ENCODE measurements around the gene C21orf91.
A peak's percentile ranks its signal among the peaks of the same experiment; 100 is the strongest.

Gene C21orf91

DNA sequence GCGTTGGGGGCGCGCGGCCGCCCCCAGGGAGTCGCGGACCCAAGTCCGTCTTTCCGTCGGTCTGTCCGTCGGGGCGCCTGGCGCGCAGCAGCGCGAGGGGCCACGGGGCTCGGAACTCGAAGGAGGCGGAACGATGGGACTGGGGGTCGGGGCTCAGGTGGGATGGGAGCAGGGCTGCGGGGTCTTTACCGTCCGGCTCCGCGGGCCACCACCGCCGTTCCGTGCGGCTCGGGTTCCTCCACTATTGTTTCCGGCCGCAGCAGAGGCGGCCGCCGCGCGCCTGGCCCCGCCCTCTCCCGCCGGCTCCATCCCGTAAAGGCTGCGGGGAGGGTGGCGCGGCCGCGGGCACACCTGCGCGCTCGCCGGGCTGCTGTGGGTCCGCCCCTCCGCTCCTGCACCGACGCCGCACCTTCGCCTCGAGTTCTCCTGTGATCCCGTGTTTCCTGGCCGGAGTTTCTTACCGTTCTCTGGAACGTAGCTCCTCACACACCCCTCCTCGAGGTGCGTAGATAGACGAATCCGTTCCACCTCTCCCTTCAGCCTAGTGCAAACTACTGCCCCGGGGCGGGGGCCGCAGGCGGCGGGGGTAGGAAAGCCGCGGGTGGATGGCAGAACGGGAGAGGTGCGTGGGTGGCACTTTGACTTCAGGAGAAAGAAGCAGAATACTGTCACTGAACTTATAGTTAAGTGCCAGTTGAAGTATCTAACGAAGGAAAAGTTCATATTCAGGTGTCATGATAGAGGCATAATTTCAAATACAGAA is at the start of gene C21orf91:
TSS of gene C21orf91 (minus strand) at position 243 of the 763 bp plus-strand sequence. CDS start 1,038 bp downstream, outside the sequence.
- peak; percentile 90 for DNase-seq

DNA sequence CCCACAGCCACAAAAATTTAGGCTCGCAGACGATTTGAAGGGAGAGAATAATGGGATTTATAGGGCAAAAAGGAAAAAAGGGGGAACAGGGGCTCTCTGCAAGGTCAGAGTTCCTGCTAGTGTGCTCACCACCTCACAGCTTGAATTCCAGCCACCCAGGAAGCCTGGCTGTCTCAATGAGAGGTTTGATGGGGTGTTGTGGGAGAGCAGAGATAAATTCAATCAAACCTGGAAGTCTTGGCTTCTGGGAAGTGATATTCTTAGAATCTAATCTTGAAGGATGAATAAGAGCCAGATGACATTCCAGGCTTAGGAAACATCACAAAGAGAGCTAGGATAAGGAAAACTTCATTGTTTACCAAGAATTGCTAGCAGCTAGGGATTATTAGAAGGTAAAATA is 47.4 kb upstream of the C21orf91 start:
- no peak for DNase-seq

DNA sequence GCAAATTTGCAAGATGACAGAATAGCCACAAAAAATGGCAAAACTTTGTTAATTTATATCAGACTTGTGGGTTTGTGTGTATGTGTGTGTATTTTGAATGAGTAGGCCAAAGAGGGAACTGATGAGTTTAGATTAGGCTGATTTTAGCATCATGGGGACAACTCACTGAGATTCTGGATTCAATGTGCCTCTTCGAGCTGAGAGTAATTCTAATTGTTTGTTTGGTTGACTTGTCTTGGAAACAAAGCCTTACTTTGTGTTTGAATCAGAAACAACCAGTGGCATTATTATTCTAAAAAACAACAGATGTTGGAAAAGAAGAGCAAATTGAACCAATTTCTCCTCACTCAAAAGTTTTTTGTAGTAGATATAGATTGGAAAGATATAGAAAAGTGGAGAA is 40.5 kb upstream of the C21orf91 start:
- DNase-seq: no peak

DNA sequence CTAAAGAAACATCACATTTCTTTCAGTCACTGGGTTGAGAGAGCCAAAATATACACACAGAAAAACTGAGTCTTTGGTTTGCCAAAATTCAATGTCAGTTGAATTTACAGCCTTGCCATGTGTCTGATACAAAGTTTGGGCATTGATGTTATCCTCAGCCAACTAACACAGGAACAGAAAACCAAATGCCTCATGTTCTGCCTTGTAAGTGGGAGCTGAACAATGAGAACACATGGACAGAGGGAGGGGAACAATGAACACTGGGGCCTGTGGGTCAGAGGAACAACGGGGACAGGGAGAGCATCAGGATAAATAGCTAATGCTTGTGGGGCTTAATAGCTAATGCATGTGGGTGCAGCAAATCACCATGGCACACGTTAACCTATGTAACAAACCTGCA is 39.6 kb upstream of the C21orf91 start:
- no peak for DNase-seq

DNA sequence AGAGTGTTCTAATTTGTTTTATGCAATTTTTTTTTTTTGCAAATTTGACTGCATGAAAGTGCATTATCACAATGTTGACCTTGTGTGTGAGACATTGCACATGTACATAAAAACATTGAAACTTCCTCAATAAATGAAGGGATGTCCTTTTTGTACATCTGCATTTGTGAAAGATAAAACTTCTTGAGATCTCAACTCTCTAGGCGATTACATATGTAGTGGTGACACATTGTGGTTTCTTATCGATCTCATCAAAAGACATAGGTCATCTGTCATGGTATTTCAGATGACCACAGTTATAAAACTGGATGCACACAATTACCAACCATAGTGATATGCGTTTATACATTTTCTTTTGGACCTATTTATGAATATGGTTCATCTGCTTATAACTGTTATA is 35.6 kb upstream of the C21orf91 start:
- DNase-seq: no peak

DNA sequence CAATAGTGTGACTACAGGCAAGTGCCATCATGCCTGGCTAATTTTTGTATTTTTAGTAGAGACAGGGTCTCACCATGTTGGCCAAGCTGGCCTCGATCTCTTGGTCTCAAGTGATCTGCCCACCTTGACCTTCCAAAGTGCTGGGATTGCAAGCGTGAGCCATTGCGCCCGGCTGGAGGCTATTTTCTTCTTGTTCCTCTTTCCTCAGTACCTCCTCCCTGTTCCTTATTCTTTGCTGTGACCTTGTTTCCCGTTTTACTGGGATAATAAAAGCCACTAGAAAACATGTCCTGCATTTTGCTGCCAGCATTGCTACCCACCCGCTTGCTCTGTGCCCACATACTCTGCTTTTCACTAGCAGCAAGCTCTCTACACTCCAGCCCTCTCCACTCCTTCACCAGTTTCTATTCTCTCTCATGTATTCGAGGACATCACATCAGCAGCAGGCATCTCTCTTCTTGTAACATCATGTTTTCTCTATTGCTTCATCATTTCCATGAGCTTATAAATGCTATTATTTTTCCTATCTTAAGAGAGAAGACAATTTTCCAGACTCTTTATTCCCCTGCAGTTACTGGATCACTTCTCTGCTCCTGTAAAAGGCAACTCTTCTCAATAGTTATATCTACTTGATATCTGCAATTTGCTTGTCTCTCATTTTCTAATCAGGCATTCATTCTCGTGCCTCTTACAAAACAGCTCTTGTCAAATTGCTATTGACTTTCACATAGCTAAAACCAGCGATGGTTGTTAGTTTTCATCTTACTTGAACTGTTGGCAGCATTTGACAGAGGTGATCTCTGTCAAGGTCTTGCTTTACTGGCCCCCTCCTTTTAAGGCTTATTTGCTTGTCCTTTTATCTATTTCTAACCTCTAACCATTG is 34.5 kb upstream of the C21orf91 start:
- DNase-seq: no peak

DNA sequence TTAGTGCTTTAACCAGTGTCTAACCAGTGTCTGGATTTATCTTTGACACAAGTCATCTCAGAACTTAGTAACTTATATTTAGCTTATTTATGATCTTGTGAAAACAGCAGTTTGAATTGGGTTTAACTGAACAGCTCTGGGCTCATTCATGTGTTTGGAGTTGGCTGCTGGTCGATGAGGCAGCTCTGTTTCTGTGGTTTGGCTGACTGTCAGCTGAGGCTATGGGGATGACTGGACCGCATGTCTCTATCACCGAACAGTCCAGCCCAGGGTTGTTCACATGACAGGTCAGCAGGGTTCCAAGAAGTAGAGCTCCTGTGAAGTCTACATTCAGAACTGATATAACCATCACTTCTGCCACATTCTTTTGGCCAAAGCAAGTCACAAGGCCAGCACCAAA is 29.1 kb upstream of the C21orf91 start:
- DNase-seq: no peak

DNA sequence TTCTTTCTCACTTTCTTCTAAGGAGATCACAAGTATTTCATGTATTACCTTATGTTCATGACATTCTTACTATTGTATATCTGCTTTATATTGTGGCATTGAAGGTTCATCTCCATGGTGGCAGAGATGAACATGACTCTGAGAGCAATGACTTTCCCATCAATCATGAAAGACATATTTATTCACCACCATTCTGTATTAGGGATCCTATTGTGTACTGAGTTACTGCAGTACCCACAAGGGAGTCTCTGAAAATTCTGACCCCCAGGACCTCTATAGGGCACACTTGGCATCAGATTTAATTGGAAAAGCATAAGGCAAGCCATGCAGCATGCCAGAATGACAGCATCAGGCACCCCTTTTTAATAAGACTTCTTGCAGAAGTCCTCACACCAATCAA is 21.9 kb upstream of the C21orf91 start:
- no peak for DNase-seq

DNA sequence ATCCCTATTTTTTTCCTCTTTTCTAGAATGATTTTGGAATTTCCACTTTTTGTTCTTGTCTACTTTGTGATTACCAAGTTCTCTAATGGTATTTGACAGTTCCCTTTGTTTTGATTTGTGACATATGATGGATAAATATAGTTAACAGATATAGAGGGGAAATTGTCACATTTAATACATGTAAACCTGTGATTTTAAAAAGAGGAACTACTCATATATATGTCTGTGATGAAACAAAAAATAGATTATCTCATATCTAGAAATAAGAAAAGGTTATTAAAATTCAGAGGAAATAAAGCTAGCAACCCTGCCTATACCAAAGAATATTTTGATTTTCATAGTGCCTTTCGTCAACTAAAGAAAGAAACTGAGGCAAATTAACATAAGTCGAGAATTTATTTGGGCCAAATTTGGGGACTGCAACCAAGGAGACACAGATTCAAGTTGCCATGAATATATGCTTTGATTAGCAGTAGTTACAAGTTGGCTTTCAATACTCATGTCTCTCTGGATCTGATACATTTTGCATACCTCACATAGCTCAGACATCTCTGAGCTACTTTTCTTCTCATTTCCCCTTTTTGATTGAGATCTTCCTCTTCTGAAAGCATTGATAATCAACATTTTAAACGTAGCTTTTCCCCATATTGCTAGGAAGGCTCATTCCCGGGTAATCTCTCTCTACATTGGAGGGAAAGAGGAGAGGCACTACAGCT is 15.6 kb upstream of the C21orf91 start:
- no peak for DNase-seq

DNA sequence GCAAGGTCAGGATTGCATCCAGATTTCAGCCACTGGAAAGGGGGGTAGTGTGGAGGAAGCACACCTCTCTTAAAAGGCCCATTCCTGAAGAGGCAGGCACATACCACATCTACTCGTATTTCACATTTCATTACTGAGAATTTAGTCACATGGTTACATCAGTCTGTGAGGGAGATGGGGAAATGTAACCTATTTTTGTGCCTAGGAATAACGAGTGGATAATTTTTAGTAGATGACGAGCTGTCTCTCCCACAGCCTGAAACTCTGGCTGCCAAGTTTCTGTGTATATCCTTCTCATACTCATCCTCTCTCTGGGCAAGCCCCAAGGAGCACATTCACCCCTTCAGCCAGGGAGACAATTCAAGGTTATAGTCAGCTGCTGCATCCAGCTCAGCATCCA is 10.3 kb upstream of the C21orf91 start:
- no peak for DNase-seq

DNA sequence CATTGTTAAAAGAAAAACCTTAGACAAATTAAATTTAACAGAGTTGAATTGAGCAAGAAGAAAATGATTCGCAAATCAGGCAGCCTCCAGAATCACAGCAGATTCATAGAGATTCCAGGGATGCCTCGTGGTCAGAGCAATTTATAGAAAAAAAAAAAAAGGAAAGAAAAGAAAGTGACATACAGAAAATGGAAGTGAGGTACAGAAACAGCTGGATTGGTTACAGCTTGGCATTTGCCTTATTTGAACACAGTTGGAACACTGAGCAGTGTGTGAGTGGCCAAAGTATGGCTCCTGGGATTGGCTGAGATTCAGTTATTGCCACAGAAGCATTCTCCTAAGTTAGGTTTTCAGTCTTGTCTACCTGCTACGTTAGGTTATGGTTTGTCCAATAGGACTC is 9.1 kb upstream of the C21orf91 start:
- no peak for DNase-seq

DNA sequence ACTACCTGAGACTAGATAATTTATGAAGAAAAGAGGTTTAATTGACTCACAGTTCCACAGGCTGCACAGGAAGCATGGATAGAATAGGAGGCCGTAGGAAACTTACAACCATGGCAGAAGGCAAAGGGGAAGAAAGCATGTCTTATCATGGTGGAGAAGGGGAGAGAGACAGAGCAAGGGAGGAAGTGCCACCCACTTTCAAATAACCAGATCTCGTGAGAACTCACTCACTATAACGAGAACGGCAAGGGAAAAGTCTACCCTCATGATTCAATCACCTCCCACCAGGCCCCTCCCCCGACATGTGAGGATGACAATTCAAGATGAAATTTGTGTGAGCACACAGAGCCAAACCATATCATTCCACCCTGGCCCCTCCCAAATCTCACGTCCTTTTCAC is 4.7 kb upstream of the C21orf91 start:
- no peak for DNase-seq

DNA sequence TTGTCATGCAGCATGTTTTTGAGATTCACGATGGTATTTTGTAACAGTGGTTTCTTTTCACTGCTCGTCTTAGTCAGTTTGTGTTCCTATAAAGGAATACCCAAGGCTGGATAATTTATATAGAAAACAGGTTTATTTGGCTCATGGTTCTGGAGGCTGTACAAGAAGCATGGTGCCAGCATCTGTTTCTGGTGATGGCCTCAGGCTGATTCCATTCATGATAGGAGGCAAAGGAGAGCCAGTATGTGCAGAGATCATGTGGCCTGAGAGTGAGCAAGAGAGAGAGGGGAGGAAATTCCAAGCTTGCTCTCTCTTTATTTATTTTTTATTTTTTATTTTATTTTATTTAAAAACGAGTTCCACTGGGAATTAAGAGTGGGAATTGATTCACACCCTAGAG is 2.0 kb upstream of the C21orf91 start:
- DNase-seq: no peak

DNA sequence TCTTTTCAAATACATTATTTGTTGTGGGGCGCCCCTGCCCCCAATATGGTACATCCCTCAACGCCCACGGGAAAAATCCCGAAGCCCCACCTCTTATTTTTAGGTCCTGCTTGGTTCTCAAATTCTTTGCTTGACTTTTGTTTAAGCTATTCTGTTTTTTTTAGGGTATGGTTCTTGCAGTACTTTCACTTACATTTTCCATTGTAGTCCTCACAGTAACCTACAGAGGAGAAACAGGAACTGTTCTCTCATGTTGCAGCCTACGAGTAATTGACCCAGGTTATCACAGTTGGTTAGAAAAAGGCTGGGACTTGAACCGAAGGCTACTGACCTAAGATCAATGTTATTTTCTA is 697 bp upstream of the C21orf91 start:
- DNase-seq: no peak

DNA sequence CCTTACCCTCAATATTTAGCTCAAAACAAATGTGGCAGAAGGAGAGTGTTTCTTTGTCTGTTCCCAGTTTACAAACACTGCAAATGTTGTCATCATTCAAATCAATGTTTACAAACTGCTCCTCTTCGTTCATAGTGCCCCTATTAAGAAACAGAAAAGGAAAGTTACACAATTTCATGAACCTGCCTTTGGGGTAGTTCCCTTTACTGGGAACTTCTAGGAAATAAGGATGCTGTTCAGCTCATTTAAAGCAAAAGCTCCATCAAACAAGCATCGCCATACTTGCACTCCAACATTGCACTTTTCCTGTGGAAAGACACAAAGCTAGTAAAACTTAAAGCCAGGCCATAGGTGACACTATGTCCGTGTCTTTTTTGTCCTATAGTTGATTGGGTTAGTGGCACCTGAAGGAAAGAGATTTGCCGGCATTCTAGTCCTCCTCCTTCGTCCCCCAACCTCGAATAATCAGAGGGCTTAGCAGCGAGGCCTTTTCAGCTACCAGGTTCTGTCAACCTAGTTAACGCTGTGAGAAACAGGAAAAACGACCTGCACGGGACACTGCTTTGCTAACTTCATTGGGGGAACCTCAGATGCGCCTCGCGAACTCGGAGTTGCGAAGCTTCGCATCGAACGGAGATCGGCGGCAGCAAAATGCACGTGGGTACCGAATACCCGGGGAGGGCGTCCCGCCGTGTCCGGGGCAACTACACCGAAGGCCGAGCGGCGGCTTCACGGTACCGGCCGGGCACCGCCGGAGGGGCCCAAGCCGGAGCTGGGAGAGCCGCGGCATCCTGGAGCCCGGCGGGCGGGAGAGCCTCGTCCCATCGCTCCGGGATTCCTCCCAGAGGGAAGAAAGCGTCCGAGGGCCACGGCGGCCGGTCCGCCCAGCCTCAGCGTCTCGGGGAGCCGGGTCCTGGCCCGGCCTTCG is 706 bp downstream of the C21orf91 start:
- peak; percentile 58 for DNase-seq

DNA sequence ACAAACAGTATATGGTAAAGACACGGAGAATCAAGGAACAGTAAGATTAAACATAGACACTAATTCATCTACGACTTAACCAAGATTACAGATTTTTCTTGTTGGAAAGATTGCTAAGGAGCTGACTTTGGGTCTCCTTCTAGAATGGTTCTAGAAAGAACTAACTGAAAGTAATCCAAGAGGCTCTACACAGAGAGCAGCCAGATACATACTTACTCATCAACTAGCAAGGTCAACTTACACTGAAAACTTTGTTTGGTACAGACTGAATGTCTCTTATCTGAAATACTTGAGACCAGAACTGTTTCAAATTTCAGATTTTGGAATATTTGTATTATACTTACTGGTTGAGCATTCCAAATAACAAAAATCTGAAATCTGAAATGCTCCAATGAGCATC is 5.8 kb downstream of the C21orf91 start:
- no peak for DNase-seq

DNA sequence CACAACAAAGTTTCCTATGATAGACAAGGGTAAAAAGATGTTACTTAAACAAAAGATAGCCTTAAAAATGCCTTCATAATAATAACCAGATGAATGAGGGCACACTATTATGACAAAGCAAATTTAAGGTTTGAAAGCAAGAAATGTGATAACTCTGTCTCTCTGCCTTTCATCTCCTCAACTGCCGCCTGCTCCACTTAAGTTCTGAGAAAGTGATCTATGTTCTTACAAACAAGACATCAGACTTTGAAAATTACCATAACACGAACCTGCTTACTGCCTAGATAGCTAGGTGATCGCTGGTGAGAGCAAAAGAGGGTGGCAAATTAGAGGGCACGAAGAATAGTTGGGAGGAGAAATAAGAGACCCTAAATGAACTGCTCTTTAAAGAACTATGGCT is 13.2 kb downstream of the C21orf91 start:
- no peak for DNase-seq

DNA sequence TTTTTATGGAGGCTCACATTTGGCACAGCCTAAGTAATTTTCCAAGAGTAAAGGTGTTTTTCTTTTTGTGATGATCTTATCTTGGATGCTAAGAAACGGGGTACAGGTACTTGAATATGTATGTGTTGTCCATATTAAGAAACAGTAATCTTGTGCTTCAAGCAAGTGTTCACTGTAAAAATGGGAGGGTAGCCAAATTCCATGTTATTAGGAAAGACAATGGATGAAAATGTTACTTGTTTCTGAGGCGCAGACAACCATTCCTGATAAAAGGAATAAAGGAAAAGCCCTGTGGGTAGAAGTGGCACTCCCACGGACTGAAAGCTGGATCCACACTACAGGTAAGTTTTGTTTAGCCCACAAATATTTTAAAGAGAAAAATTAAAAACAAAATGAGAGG is 15.6 kb downstream of the C21orf91 start:
- DNase-seq: no peak

DNA sequence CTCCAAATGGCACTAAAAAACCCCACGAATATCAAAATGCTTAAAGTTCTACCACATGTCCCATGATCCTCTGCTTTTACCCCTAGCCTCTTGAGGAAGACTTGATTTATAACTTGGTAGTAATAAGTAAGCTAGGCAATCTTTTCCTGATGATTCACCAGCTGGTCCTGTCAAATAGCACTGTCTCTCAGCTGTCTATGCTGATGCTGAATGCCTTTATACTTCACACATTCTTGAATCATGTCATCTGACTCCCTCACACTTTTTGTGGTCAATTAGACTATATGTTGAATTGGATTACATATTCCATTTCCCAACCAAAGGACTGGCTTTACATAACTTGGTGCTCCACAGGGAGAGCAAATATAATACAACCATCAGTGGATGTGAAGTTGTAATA is 16.6 kb downstream of the C21orf91 start:
- no peak for DNase-seq

DNA sequence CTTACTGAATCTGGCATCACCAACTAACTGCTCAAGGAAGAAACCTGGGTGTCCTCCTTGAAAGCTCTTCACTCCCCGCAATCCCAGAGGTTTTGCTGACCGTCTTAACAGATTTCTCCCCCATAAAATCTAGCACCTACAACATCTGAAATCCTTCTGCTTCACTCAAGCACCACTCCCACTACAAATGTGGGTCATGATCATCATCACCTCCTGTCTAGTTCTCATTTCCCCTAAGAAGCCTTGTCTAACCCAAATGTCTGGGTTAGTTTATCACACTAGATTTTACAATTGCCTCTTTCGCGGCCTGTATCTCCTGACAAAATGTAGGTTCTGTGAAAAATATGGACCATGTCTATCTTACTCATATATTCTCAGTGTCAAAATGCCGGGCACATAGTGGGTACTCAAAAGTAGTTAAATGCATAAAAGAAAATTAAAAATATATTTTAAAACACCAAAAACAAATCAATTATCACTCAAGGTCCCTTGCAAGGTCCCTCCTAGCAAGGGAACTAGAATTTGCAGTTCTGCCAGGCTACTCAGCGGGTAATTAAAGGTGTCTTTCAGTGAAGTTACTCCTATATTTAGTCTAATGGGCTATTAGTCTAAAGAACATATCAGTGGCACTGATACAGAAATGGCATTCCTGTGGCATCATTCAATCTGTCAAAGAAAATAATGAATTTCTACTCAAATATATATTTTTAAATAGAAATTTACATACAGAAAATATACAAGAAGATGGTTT is 19.6 kb downstream of the C21orf91 start:
- DNase-seq: no peak

DNA sequence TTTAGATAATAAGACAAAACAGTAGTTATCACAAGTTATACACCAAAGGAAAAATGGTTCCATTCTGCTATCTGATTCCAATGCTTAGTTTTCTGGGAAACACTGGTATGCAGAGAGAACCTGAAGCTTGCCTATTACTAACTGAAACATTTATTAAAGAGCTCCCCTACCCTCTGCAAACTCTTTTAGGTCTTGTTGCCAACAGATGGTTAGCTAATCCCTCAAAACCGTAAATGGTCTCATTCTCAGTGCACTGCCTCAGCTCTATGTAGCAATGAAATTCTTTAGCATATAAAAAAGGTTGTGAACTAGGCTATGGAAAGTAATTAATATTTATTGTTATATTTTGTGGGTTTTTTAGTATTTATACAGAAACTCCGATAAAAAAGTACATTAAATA is 20.4 kb downstream of the C21orf91 start:
- no peak for DNase-seq

DNA sequence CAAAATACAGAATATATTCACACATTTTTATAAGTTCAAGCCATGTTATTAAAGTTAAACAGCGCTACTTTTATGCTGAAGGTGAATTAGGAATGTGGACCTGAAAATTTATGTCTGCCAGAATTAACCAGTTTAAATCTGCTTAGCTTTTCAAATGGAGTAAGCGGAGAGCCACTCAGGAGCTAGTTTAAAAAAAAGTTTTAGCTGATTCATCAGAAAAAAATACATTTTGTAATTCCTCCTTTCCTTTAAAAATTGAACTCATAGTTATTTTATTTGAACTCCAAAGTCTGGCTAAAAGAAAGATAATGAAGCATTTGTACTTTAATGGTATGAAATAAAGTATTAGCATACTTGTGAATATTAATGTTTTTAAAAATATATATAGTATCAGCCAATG is 21.2 kb downstream of the C21orf91 start:
- no peak for DNase-seq

All from activated CD4-positive, alpha-beta T cell treated with anti-CD3 and anti-CD28 coated beads for 48 hours (primary cell).